Stimulated activated CD8-positive, alpha-beta memory T cell treated with anti-CD3 and anti-CD28 coated beads, Interleukin-12 subunit alpha, Interleukin-12 subunit beta, amount 100 ng/mL, for 24 hours (primary cell): Measurements from ENCODE around the gene MYO1D.
"Not testable (repeated sequence)": the region's sequence is repeated elsewhere in the genome, so short reads cannot be mapped to it uniquely, and the experiment has no call there.

Experiments used
- DNase-seq: peaks from one replicate; pipeline ENCODE4 v3.0.0-alpha.2; 2020; ENCODE audit errors: extremely low read depth

The MYO1D gene

GRCh38 chr17:32461498-32461852 is 415.4 kb downstream of the MYO1D start:
- no peak for DNase-seq

GRCh38 chr17:32460054-32460453 is 416.9 kb downstream of the MYO1D start:
- DNase-seq: no peak

- no peak for DNase-seq
These were observed 418.6 kb downstream of the MYO1D start for GRCh38 chr17:32458371-32458770.

DNA sequence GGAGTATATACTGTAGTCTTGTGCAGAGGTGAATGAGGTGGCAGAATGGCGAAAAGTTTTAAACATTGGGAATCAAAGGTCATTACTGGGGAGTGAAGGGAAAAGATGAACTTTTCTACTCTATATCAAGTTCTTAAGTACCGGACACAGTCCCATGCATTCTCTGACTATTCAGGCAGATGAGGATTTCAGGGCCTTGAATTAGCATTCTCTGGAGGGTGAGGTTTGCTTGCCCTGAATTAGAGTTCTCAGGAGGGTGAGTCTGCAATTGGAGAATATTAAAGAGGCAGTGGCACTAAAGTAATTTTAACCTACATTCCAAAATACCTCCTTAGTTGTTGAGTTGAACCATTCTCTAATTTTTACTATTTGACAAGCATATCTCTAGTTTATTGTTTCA is 423.6 kb downstream of the MYO1D start:
- no peak for DNase-seq

DNA sequence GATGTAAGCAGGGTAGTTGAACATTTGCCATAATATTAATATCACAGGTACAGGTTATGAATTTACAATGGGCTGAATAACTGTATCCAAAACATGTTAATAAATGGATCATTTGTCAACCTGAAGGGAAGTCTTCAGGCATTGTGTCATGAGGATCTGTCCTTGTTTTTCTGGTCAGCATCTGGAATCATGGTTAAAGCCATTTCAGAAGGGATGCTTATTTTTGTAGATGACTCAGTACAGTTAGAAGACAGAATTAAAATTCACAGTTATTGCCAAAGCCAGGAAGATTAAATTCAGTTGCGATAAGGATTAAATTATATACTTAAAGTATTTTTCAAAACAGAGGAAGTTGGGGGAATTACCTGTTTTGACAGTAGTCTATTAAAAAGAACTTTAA is 424.6 kb downstream of the MYO1D start:
- no peak for DNase-seq

DNA sequence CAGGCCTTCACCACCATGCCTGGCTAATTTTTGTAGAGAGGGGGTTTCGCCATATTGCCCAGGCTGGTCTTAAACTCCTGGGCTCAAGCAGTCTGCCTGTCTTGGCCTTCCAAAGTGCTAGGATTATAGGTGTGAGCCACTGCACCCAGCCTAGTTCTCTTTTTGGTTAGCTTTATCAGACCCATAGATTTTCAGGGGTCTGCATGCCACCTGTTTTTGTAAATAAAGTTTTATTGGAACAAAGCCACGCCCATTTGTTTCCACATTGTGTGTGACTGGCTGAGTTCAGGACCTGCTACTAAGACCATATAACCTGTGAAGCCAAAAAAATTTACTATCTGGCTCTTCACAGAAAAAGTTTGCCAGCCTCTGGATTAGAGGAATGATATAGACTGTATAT is 425.0 kb downstream of the MYO1D start:
- no peak for DNase-seq

- not testable (repeated sequence) for DNase-seq
These were observed 426.5 kb downstream of the MYO1D start for GRCh38 chr17:32450379-32450778.

- DNase-seq: no peak
These were observed 427.0 kb downstream of the MYO1D start for GRCh38 chr17:32449963-32450362.

- no peak for DNase-seq
These were observed 430.0 kb downstream of the MYO1D start for GRCh38 chr17:32446949-32447348.

DNA sequence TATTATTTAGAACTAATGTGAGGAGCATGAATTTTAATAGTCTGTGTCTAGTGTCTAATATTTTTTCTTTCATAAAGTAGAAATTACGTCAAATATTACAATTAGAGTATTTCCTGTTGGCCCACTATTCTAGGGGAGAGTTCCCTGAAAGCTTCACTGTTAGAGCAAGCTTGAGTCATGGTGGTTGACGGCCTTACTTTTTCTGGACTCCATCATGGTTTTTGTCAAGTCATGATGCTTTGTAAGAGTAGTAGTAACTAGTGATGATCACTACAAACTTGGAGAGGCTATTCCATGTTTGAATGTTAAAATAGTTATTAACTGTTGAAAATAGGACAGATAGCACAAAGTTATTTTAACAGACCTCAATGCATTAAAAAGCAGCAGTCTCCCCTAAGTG is 431.0 kb downstream of the MYO1D start:
- DNase-seq: no peak

- no peak for DNase-seq
These were observed 431.4 kb downstream of the MYO1D start for GRCh38 chr17:32445497-32445896.

- peak; percentile 2 for DNase-seq
These were observed 431.9 kb downstream of the MYO1D start for GRCh38 chr17:32445074-32445415.

GRCh38 chr17:32444301-32445073 is 432.4 kb downstream of the MYO1D start, which contains the start of gene PSMD11:
Gene PSMD11, plus strand, starts transcription at chr17:32444510. Its CDS starts 14 bp downstream, at chr17:32444524.
- peak; percentile 99 for DNase-seq

DNA sequence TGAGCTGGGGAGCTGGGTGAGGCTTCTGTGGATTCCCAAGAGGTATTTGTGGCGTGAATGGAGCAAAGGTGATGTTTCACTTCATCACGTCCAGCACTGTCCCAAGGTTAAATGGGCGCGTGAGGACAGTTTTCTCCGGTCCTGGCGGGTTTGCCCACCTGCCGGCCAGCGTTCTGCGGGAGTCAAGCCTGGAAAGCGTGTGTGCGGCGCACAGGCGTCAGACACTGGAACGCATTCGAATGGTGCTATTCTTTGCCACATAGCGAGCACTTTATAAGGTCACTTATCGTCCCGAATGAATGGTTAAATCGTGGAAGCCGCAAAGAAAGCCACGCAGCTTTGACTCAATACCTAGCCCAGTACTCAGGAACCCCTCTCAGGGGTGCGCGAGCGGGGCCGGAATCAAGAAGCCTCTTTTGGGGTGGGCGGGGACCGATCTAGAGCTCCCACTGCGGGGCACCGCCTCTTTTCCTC is 433.1 kb downstream of the MYO1D start:
- DNase-seq: no peak
